ENCODE results near the gene TRPC4.

Gene TRPC4

DNA sequence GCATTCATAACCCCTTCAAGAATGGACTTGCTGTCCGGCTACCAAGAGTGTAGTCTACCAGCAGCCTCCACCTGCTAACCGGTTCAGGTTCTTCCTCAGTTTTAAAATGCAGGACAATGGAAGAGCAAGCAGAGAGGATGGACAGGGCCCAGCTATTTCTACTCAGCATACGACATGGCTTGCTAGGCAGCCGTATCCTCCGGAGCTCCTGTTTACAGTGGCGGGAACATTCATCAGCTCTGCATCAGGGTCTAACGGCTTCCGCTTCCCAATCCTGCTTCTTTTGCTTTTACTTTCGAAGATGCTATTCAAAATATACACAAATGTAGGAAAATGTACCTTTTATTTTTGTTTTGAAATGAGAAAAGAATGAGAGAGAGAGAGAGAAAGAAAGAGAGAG lies 118.5 kb downstream of the TRPC4 start:
- Histone ChIP-seq H3K9me2 (replicated peaks; ENCODE audit: insufficient read depth, low read length) (no peaks in the 10 kb centered on the region), H3K4me2 (ENCODE audit: low read depth, low read length, poor library complexity, severe bottlenecking) (no peak overlapping the region), H3F3A (ENCODE audit: insufficient read depth) (no peaks in the 10 kb centered on the region), H3K9me3 (ENCODE audit: insufficient read depth, low read length) (no peaks in the 10 kb centered on the region), H3K27me3 (ENCODE audit: low read length) (no peaks in the 10 kb centered on the region), H4K20me1 (ENCODE audit: low read depth, low read length) (no peaks in the 10 kb centered on the region), H3K4me3 (ENCODE audit: insufficient read depth, low read length, poor library complexity, severe bottlenecking) (no peak overlapping the region), H3K79me2 (ENCODE audit: insufficient read depth, low read length) (no peaks in the 10 kb centered on the region), H3K9ac (ENCODE audit: low read length) (no peak overlapping the region), H3K36me3 (ENCODE audit: low read length) (no peaks in the 10 kb centered on the region), H2AFZ (ENCODE audit: low read depth, low read length, severe bottlenecking) (no peak overlapping the region), H3K27ac (ENCODE audit: low read depth, low read length) (no peak overlapping the region)
- TF ChIP-seq, protein P1, sequence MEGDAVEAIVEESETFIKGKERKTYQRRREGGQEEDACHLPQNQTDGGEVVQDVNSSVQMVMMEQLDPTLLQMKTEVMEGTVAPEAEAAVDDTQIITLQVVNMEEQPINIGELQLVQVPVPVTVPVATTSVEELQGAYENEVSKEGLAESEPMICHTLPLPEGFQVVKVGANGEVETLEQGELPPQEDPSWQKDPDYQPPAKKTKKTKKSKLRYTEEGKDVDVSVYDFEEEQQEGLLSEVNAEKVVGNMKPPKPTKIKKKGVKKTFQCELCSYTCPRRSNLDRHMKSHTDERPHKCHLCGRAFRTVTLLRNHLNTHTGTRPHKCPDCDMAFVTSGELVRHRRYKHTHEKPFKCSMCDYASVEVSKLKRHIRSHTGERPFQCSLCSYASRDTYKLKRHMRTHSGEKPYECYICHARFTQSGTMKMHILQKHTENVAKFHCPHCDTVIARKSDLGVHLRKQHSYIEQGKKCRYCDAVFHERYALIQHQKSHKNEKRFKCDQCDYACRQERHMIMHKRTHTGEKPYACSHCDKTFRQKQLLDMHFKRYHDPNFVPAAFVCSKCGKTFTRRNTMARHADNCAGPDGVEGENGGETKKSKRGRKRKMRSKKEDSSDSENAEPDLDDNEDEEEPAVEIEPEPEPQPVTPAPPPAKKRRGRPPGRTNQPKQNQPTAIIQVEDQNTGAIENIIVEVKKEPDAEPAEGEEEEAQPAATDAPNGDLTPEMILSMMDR (IDR thresholded peaks at IDR 0.05; ENCODE audit: insufficient read depth, low read length, poor library complexity, severe bottlenecking), result no peak
- TF ChIP-seq EZH2phosphoT487 (conservative IDR thresholded peaks at IDR 0.05; ENCODE audit: low read length), result no peak

DNA sequence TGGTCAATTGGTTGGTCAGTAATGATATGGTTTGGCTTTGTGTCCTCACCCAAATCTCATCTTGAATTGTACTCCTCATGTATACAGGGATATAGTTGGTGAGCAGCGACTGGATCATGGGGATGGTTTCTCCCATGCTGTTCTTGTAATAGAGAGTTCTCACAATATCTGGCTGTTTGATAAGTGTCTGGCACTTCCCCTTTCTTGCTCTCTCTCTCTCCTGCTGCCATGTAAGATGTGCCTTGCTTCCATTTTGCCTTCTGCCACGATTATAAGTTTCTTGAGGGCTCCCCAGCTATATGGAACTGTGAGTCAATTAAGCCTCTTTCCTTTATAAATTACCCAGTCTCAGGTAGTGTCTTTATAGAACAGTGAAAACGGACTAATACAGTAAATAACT lies 120.7 kb downstream of the TRPC4 start:
- Histone ChIP-seq H2AFZ (ENCODE audit: low read depth, low read length, severe bottlenecking) (no peak overlapping the region), H3K9ac (ENCODE audit: low read length) (no peak overlapping the region)
- no peak for TF ChIP-seq EZH2phosphoT487 (conservative IDR thresholded peaks at IDR 0.05; ENCODE audit: low read length)
- TF ChIP-seq, protein P1 (IDR thresholded peaks at IDR 0.05; ENCODE audit: insufficient read depth, low read length, poor library complexity, severe bottlenecking), result no peak

DNA sequence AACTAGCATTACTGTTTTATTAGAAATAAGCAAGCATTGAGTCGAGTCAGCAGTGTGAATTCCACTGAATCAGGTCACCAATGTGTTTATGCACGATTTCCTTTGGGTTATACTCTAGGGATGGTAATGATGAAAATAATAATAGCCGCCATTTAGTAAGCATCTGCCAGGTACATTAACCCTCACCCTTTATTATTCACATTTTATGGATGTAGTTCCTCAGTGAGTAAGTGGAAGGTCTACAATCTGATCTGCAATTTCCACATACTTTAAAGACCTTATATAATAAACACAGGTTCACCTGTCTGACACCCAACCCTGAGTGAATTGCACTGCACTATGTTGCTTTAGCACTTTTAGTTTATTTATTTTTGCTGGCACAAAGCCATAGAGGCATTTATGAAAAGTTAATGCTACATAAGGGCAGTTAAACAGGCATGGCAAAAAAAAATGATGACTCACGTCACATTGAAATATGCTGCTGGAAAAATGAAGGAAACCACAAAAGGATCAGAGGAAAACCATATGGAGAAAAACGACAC lies 122.4 kb downstream of the TRPC4 start:
- H3K36me3 ChIP-seq (ENCODE audit: low read length), result no peaks in the 10 kb centered on the region
- no peaks in the 10 kb centered on the region for H4K20me1 ChIP-seq (ENCODE audit: low read depth, low read length)
- no peaks in the 10 kb centered on the region for H3K9me2 ChIP-seq (replicated peaks; ENCODE audit: insufficient read depth, low read length)
- no peaks in the 10 kb centered on the region for H3F3A ChIP-seq (ENCODE audit: insufficient read depth)
- H3K4me3 ChIP-seq (ENCODE audit: insufficient read depth, low read length, poor library complexity, severe bottlenecking), result no peak overlapping the region
- no peaks in the 10 kb centered on the region for H3K79me2 ChIP-seq (ENCODE audit: insufficient read depth, low read length)
- no peak overlapping the region for H2AFZ ChIP-seq (ENCODE audit: low read depth, low read length, severe bottlenecking)
- no peak for TF ChIP-seq EZH2phosphoT487 (conservative IDR thresholded peaks at IDR 0.05; ENCODE audit: low read length)
- TF ChIP-seq, protein P1 (IDR thresholded peaks at IDR 0.05; ENCODE audit: insufficient read depth, low read length, poor library complexity, severe bottlenecking), result no peak
- no peak overlapping the region for H3K9ac ChIP-seq (ENCODE audit: low read length)
- no peaks in the 10 kb centered on the region for H3K27me3 ChIP-seq (ENCODE audit: low read length)
- H3K27ac ChIP-seq (ENCODE audit: low read depth, low read length), result no peak overlapping the region
- H3K9me3 ChIP-seq (ENCODE audit: insufficient read depth, low read length), result no peaks in the 10 kb centered on the region
- H3K4me2 ChIP-seq (ENCODE audit: low read depth, low read length, poor library complexity, severe bottlenecking), result no peak overlapping the region

More for the DNA sequence above, 120.7 kb downstream of the TRPC4 start:
- no peaks in the 10 kb centered on the region for H3K36me3 ChIP-seq (ENCODE audit: low read length)
- no peaks in the 10 kb centered on the region for H3K27me3 ChIP-seq (ENCODE audit: low read length)
- no peaks in the 10 kb centered on the region for H4K20me1 ChIP-seq (ENCODE audit: low read depth, low read length)
- no peaks in the 10 kb centered on the region for H3F3A ChIP-seq (ENCODE audit: insufficient read depth)
- no peaks in the 10 kb centered on the region for H3K79me2 ChIP-seq (ENCODE audit: insufficient read depth, low read length)
- H3K27ac ChIP-seq (ENCODE audit: low read depth, low read length), result no peak overlapping the region
- no peaks in the 10 kb centered on the region for H3K9me2 ChIP-seq (replicated peaks; ENCODE audit: insufficient read depth, low read length)
- no peaks in the 10 kb centered on the region for H3K9me3 ChIP-seq (ENCODE audit: insufficient read depth, low read length)
- H3K4me3 ChIP-seq (ENCODE audit: insufficient read depth, low read length, poor library complexity, severe bottlenecking), result no peak overlapping the region
- H3K4me2 ChIP-seq (ENCODE audit: low read depth, low read length, poor library complexity, severe bottlenecking), result no peak overlapping the region
